B cell (primary cell): ENCODE data around the gene TMEM129. TPM values are rescaled to one million over a fixed set of nuclear protein-coding genes. Genes with fewer than 3 reads are reported as not detected.

Source experiments
- ATAC-seq: fragments of 200-7000 bp; cut with Tn5 transposase; one replicate; pipeline ENCODE4 v1.10.0; 2021; ENCODE audit warnings: low read depth, mild to moderate bottlenecking, moderate number of reproducible peaks, moderate library complexity
- CTCF ChIA-PET: fragments of 350-600 bp; sonication (Branson Sonifier 250); formaldehyde crosslinking; loops from one replicate; lab custom pipeline; 2021; ENCODE audit warnings: antibody characterized with exemption, inconsistent platforms; lab: Charles Lee
- POLR2A ChIA-PET: fragments of 350-600 bp; sonication (Branson Sonifier 250); formaldehyde crosslinking; loops from one replicate; lab custom pipeline; 2021; ENCODE audit warnings: antibody characterized with exemption; lab: Charles Lee
- DNase-seq: peaks from one replicate; pipeline ENCODE4 v3.0.0; 2013
- H2AFZ ChIP-seq: 2 replicates; pipeline ENCODE4 v1.6.1; 2012; ENCODE audit warnings: mild to moderate bottlenecking, low read depth, low read length; ENCODE audit not compliant: insufficient read depth, poor library complexity, severe bottlenecking
- H3K27ac ChIP-seq, 2 donors: 1 replicate in 1 of 2; 2 replicates in 1 of 2; pipeline ENCODE4 v1.5.1; 2012 to 2013; ENCODE audit warnings: low read length in 2 of 2, mild to moderate bottlenecking in 2 of 2, moderate library complexity in 1 of 2
- H3K27me3 ChIP-seq, 4 experiments: fragments of 200-600 bp in 1 of 4; sonication (generic) in 1 of 4; replicated peaks in 1 of 4; 1 replicate in 2 of 4; 2 replicates in 2 of 4; pipeline versions ENCODE4 v1.6.1 to v1.7.0; 2013 to 2016; ENCODE audit warnings: low read length in 3 of 4, mild to moderate bottlenecking in 2 of 4, mixed read lengths in 1 of 4, moderate library complexity in 1 of 4; ENCODE audit not compliant: insufficient read depth in 4 of 4, control insufficient read depth in 3 of 4; ENCODE audit errors: control extremely low read depth in 1 of 4
- H3K36me3 ChIP-seq, 2 experiments: replicated peaks in 1 of 2; 1 replicate in 1 of 2; 2 replicates in 1 of 2; pipeline versions ENCODE4 v1.6.1 to v1.7.1; 2013; ENCODE audit warnings: low read length in 1 of 2; ENCODE audit not compliant: insufficient read depth in 2 of 2, control insufficient read depth in 1 of 2; ENCODE audit errors: control extremely low read depth in 1 of 2, extremely low read depth in 1 of 2
- H3K4me1 ChIP-seq, 2 donors: fragments of 200-600 bp in 1 of 2; sonication (generic) in 1 of 2; 1 replicate in 1 of 2; 2 replicates in 1 of 2; pipeline versions ENCODE4 v1.5.1 to v1.6.1; 2013 to 2017; ENCODE audit warnings: low read length in 2 of 2; ENCODE audit not compliant: control insufficient read depth in 2 of 2, insufficient read depth in 2 of 2
- H3K4me2 ChIP-seq: replicated peaks from 2 replicates; pipeline ENCODE3; 2012; ENCODE audit warnings: mild to moderate bottlenecking, low read depth, low read length; ENCODE audit not compliant: poor library complexity, severe bottlenecking
- H3K4me3 ChIP-seq, 5 experiments: fragments of 200-600 bp in 1 of 5; sonication (generic) in 1 of 5; 1 replicate in 3 of 5; 2 replicates in 2 of 5; pipeline versions ENCODE4 v1.5.1 to v1.7.0; 2011 to 2016; ENCODE audit warnings: low read length in 4 of 5, mild to moderate bottlenecking in 4 of 5, low read depth in 2 of 5, control low read depth in 1 of 5, moderate library complexity in 1 of 5; ENCODE audit not compliant: insufficient read depth in 1 of 5; ENCODE audit errors: control extremely low read depth in 1 of 5, extremely low read depth in 1 of 5
- H3K79me2 ChIP-seq: fragments of 200-600 bp; sonication (generic); one replicate; pipeline ENCODE4 v1.6.0; 2016; ENCODE audit warnings: low read length; ENCODE audit not compliant: control insufficient read depth, insufficient read depth
- H3K9ac ChIP-seq: fragments of 200-600 bp; sonication (generic); 2 replicates; pipeline ENCODE4 v1.6.1; 2017; ENCODE audit warnings: mild to moderate bottlenecking, low read length, moderate library complexity
- H3K9me3 ChIP-seq, 3 donors: one replicate each; pipeline versions ENCODE4 v1.6.1 to v1.7.1; 2013; ENCODE audit warnings: low read length in 2 of 3; ENCODE audit not compliant: control insufficient read depth in 2 of 3, insufficient read depth in 1 of 3; ENCODE audit errors: control extremely low read depth in 1 of 3
- H4K20me1 ChIP-seq: 2 replicates; pipeline ENCODE4 v1.6.0; 2012; ENCODE audit warnings: mild to moderate bottlenecking, low read length; ENCODE audit not compliant: insufficient read depth, control insufficient read depth, poor library complexity, severe bottlenecking
- H3K27ac Mint-ChIP-seq: one replicate; pipeline ENCODE4 v1.8.0; 2021; ENCODE audit warnings: mixed read lengths
- H3K27me3 Mint-ChIP-seq: one replicate; pipeline ENCODE4 v1.8.0; 2021; ENCODE audit warnings: mixed read lengths
- H3K4me1 Mint-ChIP-seq: one replicate; pipeline ENCODE4 v1.8.0; 2021; ENCODE audit warnings: mixed read lengths
- H3K4me3 Mint-ChIP-seq: one replicate; pipeline ENCODE4 v1.8.0; 2021; ENCODE audit warnings: mixed read lengths
- H3K9me3 Mint-ChIP-seq: one replicate; pipeline ENCODE4 v1.8.0; 2022; ENCODE audit warnings: mixed read lengths; ENCODE audit not compliant: insufficient read depth
- CTCF ChIP-seq: fragments of 200-600 bp; IDR thresholded peaks from one replicate; pipeline ENCODE4 v1.8.0; 2022; ENCODE audit warnings: antibody characterized with exemption, mild to moderate bottlenecking
- EZH2 ChIP-seq: IDR thresholded peaks from 2 replicates; pipeline ENCODE4 v1.6.1; 2012; ENCODE audit warnings: borderline replicate concordance, low read depth, mild to moderate bottlenecking, moderate library complexity, low read length; ENCODE audit not compliant: insufficient read depth, poor library complexity, severe bottlenecking
- WGBS: methylation state at CpG from one replicate; pipeline ENCODE4 v1.1.5; 2013; ENCODE audit warnings: missing lambda C conversion rate; ENCODE audit not compliant: insufficient coverage; 5-methylcytosine and 5-hydroxymethylcytosine counted together
- intact Hi-C: fragments of 100-400 bp; cut with micrococcal nuclease; formaldehyde crosslinking; loops from one replicate; pipeline ENCODE4 v1.10.0; 2022
- polyA plus RNA-seq: library from polyadenylated mRNA; depleted of rRNA; stranded (reverse); fragments of >200 nt; gene quantifications from 2 replicates; pipeline ENCODE4 v1.2.3, GENCODE V29; 2012
- total RNA-seq, 2 donors: library from RNA; stranded (reverse); fragments of 120-200 nt in 1 of 2; gene quantifications; 1 replicate in 1 of 2; 2 replicates in 1 of 2; pipeline versions ENCODE4 v1.2.3 to v1.2.4, GENCODE V29; 2013 to 2022

Gene TMEM129
- total and polyA plus RNA-seq, 2 donors (not counting 1 experiment from before 2014, with no cell fraction given) = 41.0 to 76.5 TPM

DNA sequence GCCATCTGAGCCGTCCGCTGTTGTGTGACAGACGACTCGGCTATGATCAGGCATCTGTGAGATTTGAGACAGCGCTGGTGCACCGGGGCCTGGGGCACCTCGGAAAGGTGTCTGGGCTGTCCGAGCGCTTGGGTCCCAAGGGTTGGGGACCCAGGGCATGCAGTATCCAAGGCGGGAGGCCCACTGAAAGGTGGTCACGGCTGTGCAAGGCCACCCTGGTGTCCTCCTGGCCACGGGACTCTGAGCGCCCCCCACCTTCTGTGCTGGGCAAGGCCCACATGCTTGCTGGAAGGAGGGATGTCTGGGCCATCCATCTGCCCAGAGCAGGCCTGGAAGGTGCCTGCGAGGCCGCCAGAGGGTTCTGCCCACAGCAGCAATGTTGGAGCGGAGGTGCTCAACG, 20.1 kb upstream of the TMEM129 start:
- Mint-ChIP-seq H3K9me3 (peaks cover 8% of the 10 kb centered on the region), H3K4me3 (no peak overlapping the region), H3K27me3 (no peaks in the 10 kb centered on the region), H3K4me1 (no peaks in the 10 kb centered on the region), H3K27ac (no peak overlapping the region)
- TF ChIP-seq CTCF (no peak), EZH2 (no peak)
- H4K20me1 ChIP-seq = no peaks in the 10 kb centered on the region
- CTCF ChIA-PET = interaction anchor here (1.9 kb wide), 1 partner anchor 48 kb away, joined by 8 read pairs; no protein-coding TSS in a partner anchor
- peaks cover 0 to 30% (median 9%) of the 10 kb centered on the region in 3 donors for H3K9me3 ChIP-seq
- intact Hi-C loops = no loop called here
- H2AFZ ChIP-seq = no peak overlapping the region
- no peak overlapping the region for H3K27ac ChIP-seq
- WGBS = 93% methylated on average over 17 of the region's 17 CpGs
- no peaks in the 10 kb centered on the region for H3K79me2 ChIP-seq
- H3K4me2 ChIP-seq = no peak overlapping the region
- H3K4me1 ChIP-seq = peaks cover 0 to under 1% of the 10 kb centered on the region in 2 donors
- H3K9ac ChIP-seq = no peak overlapping the region
- no peak overlapping the region for H3K4me3 ChIP-seq
- POLR2A ChIA-PET = no interaction called here
- ATAC-seq = no peak
- DNase-seq = no peak
- no peaks in the 10 kb centered on the region for H3K27me3 ChIP-seq
- peaks cover 0 to 50% of the 10 kb centered on the region in 2 experiments for H3K36me3 ChIP-seq

GRCh38 chr4:1740021-1740545, 19.0 kb upstream of the TMEM129 start:
- Mint-ChIP-seq H3K27ac (no peak overlapping the region), H3K4me3 (no peak overlapping the region), H3K4me1 (no peaks in the 10 kb centered on the region), H3K9me3 (peaks cover 8% of the 10 kb centered on the region), H3K27me3 (no peaks in the 10 kb centered on the region)
- Histone ChIP-seq H3K79me2 (peaks cover 3% of the 10 kb centered on the region), H3K27me3 (no peaks in the 10 kb centered on the region), H3K4me2 (no peak overlapping the region), H3K4me1 (no peaks in the 10 kb centered on the region), H3K4me3 (no peak overlapping the region), H3K9ac (no peak overlapping the region), H3K9me3 (peaks cover 0 to 30% (median 9%) of the 10 kb centered on the region in 3 donors), H3K27ac (no peak overlapping the region), H4K20me1 (no peaks in the 10 kb centered on the region), H2AFZ (no peak overlapping the region), H3K36me3 (peaks cover 0 to 52% of the 10 kb centered on the region in 2 experiments)
- no peak for DNase-seq
- ChIA-PET CTCF (interaction anchor here (0.8 to 1.9 kb wide), 2 partner anchors 47 to 158 kb away, joined by 3 to 8 read pairs; no protein-coding TSS in a partner anchor), POLR2A (no interaction called here)
- intact Hi-C loops = no loop called here
- TF ChIP-seq EZH2 (no peak), CTCF (no peak)
- ATAC-seq = no peak
- WGBS = 100% methylated on average over 15 of the region's 22 CpGs
